GM23338 (cell line): ENCODE measurements around the gene FHIT. TPM values are rescaled to one million over a fixed set of nuclear protein-coding genes. Genes with fewer than 3 reads are reported as not detected.

Experiments used
- ATAC-seq: fragments of 200-7000 bp; cut with Tn5 transposase; 3 replicates; pipeline ENCODE4 v1.9.1; 2020
- DNase-seq: peaks from one replicate; pipeline ENCODE4 v3.0.0-alpha.2; 2015; ENCODE audit warnings: low spot score
- H2AFZ ChIP-seq: fragments of 200-600 bp; sonication (generic); 2 replicates; pipeline ENCODE4 v1.8.0; 2016; ENCODE audit warnings: antibody characterized with exemption, mild to moderate bottlenecking, moderate library complexity
- H3F3A ChIP-seq: fragments of 200-600 bp; sonication (generic); replicated peaks from 2 replicates; pipeline ENCODE4 v1.8.0; 2017; ENCODE audit warnings: antibody characterized with exemption, mixed run types, low read depth
- H3K27ac ChIP-seq: fragments of 200-600 bp; sonication (generic); 2 replicates; pipeline ENCODE4 v1.6.1; 2016; ENCODE audit warnings: low read depth
- H3K27me3 ChIP-seq: fragments of 200-600 bp; sonication (generic); 2 replicates; pipeline ENCODE4 v1.8.0; 2016; ENCODE audit warnings: mild to moderate bottlenecking, mixed run types, moderate library complexity; ENCODE audit not compliant: insufficient read depth
- H3K36me3 ChIP-seq: fragments of 200-600 bp; sonication (generic); 2 replicates; pipeline ENCODE4 v1.8.0; 2016; ENCODE audit warnings: mild to moderate bottlenecking; ENCODE audit not compliant: insufficient read depth
- H3K4me1 ChIP-seq: fragments of 200-600 bp; sonication (generic); 2 replicates; pipeline ENCODE4 v1.8.0; 2016; ENCODE audit warnings: mild to moderate bottlenecking, moderate library complexity; ENCODE audit not compliant: insufficient read depth
- H3K4me2 ChIP-seq: fragments of 200-600 bp; sonication (generic); 2 replicates; pipeline ENCODE4 v1.7.1; 2017; ENCODE audit warnings: mixed run types
- H3K4me3 ChIP-seq: fragments of 200-600 bp; sonication (generic); 2 replicates; pipeline ENCODE4 v1.6.1; 2016; ENCODE audit warnings: mixed run types
- H3K79me2 ChIP-seq: fragments of 200-600 bp; sonication (generic); replicated peaks from 2 replicates; pipeline ENCODE4 v1.8.0; 2017; ENCODE audit warnings: mild to moderate bottlenecking; ENCODE audit not compliant: insufficient read depth
- H3K9me2 ChIP-seq: fragments of 200-600 bp; sonication (generic); 2 replicates; pipeline ENCODE4 v1.8.0; 2017; ENCODE audit not compliant: insufficient read depth
- H4K20me1 ChIP-seq: fragments of 200-600 bp; sonication (generic); replicated peaks from 2 replicates; pipeline ENCODE4 v1.8.0; 2017; ENCODE audit warnings: mild to moderate bottlenecking; ENCODE audit not compliant: insufficient read depth
- H3K27ac Mint-ChIP-seq: 2 replicates; pipeline ENCODE4 v1.8.0; 2020; ENCODE audit warnings: inconsistent platforms, mild to moderate bottlenecking, moderate library complexity, mixed read lengths
- H3K27me3 Mint-ChIP-seq: 3 replicates; pipeline ENCODE4 v1.8.0; 2022; ENCODE audit warnings: low read depth, mild to moderate bottlenecking, moderate library complexity, mixed read lengths, inconsistent platforms; ENCODE audit not compliant: insufficient read depth, poor library complexity
- H3K36me3 Mint-ChIP-seq: 3 replicates; pipeline ENCODE4 v1.8.0; 2021; ENCODE audit warnings: low read depth, mild to moderate bottlenecking, inconsistent platforms, moderate library complexity, mixed read lengths
- H3K4me1 Mint-ChIP-seq: 3 replicates; pipeline ENCODE4 v1.8.0; 2020; ENCODE audit warnings: mild to moderate bottlenecking, inconsistent platforms, mixed read lengths
- H3K4me3 Mint-ChIP-seq: 3 replicates; pipeline ENCODE4 v1.8.0; 2021; ENCODE audit warnings: moderate library complexity, mild to moderate bottlenecking, inconsistent platforms, mixed read lengths
- H3K9me3 Mint-ChIP-seq: 3 replicates; pipeline ENCODE4 v1.8.0; 2020; ENCODE audit warnings: moderate library complexity, mild to moderate bottlenecking, inconsistent platforms, mixed read lengths
- CREB1 ChIP-seq: fragments of 250-450 bp; sonication (Bioruptor Pico); IDR thresholded peaks from 2 replicates; pipeline ENCODE4 v1.5.0; 2020; ENCODE audit warnings: low read depth, mild to moderate bottlenecking, moderate library complexity
- CTCF ChIP-seq, 2 experiments: fragments of 200-600 bp in 1 of 2; sonication (generic) in 1 of 2; conservative IDR thresholded peaks; 2 replicates each; pipeline versions ENCODE4 v1.5.1 to v1.6.1; 2016 to 2017; ENCODE audit warnings: antibody characterized with exemption in 2 of 2, low read depth in 2 of 2, mild to moderate bottlenecking in 2 of 2, moderate library complexity in 1 of 2
- EZH2 ChIP-seq: fragments of 200-600 bp; sonication (generic); IDR thresholded peaks from one replicate; pipeline ENCODE4 v1.8.0; 2017; ENCODE audit warnings: antibody characterized with exemption, mild to moderate bottlenecking, low read depth; ENCODE audit not compliant: unreplicated experiment
- EZH2phosphoT487 ChIP-seq: fragments of 200-600 bp; sonication (generic); IDR thresholded peaks from one replicate; pipeline ENCODE4 v1.8.1; 2018; ENCODE audit warnings: antibody characterized with exemption; ENCODE audit not compliant: unreplicated experiment
- NANOG ChIP-seq: IDR thresholded peaks from 2 replicates; pipeline ENCODE4 v1.6.1; 2016; ENCODE audit warnings: antibody characterized with exemption, borderline replicate concordance
- POLR2AphosphoS5 ChIP-seq: IDR thresholded peaks from 2 replicates; pipeline ENCODE4 v1.6.1; 2016; ENCODE audit warnings: antibody characterized with exemption, low read depth
- ZNF114 ChIP-seq: fragments of 250-450 bp; sonication (Bioruptor Pico); IDR thresholded peaks from 2 replicates; pipeline ENCODE4 v1.5.0; 2020; ENCODE audit warnings: mild to moderate bottlenecking, moderate library complexity
- ZNF462 ChIP-seq: fragments of 250-450 bp; sonication (Bioruptor Pico); IDR thresholded peaks from 2 replicates; pipeline ENCODE4 v1.5.0; 2020; ENCODE audit warnings: mild to moderate bottlenecking, moderate library complexity
- polyA plus RNA-seq: library from polyadenylated mRNA; unstranded; fragments of >200 nt; fragmentation: Nextera tagmentation; extraction: Ambion mirVana; gene quantifications from 2 replicates; pipeline ENCODE4 v1.2.1, GENCODE V29; 2016
- total RNA-seq: library from RNA; depleted of rRNA; stranded (reverse); fragments of >200 nt; shearing (Covaris generic); gene quantifications from 2 replicates; pipeline ENCODE4 v1.2.3, GENCODE V29; 2014
- TF ChIP-seq, protein P1 (sequence below): IDR thresholded peaks from one replicate; pipeline ENCODE4 v1.6.1; 2018; ENCODE audit warnings: antibody characterized with exemption; ENCODE audit not compliant: unreplicated experiment

FHIT gene
- total and polyA plus RNA-seq, 2 experiments from 2014 or later: 3.0 to 8.3 TPM

DNA sequence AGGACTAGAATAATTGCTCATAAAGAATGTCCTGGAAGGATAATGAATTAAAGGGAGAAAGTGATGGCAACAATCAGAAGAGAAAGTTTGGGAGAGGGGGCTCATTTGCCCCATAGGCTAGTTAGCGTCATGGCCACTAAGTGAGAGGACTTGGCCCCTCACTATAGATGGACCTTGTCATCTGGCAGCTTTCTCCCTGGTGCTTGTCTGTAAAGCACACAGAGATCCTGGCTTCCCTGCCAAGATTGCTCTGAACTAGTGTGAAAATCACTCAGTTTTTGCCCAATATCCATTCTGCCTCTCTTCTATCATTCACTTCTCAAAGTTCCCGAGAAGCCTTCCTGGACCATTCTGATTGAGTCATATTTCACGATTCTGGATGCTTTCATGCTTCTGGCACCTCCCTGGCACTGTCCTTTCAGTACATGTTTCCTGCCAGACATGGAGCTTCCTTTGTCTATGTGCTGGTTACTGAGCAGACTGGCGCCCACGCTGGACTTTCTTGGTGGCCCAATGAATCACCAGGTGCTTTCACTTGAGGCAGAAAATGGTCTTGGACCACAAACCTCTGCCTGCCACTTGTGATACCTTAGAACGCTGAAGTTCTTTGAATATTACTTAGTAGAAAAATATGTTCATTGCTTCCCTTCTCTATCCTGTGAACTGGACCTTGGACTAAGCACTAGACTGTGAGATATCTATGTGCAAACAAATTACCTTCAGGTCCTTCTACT lies 1491.8 kb downstream of the FHIT start:
- H3K27ac ChIP-seq: no peak overlapping the region
- no peak overlapping the region for H2AFZ ChIP-seq
- H3F3A ChIP-seq: no peaks in the 10 kb centered on the region
- H3K36me3 ChIP-seq: no peaks in the 10 kb centered on the region
- no peaks in the 10 kb centered on the region for H3K79me2 ChIP-seq
- Mint-ChIP-seq H3K4me1 (peaks cover 29% of the 10 kb centered on the region), H3K4me3 (no peak overlapping the region), H3K27ac (no peak overlapping the region), H3K9me3 (no peaks in the 10 kb centered on the region), H3K36me3 (no peaks in the 10 kb centered on the region), H3K27me3 (no peaks in the 10 kb centered on the region)
- no peak overlapping the region for H3K4me2 ChIP-seq
- H3K27me3 ChIP-seq: no peaks in the 10 kb centered on the region
- H3K4me1 ChIP-seq: peaks cover 12% of the 10 kb centered on the region
- ATAC-seq (no peak), DNase-seq (no peak)
- no peak overlapping the region for H3K4me3 ChIP-seq
- TF ChIP-seq NANOG: no peak
- no peak for TF ChIP-seq CREB1 (CRISPR knock-in tag)
- no peak for TF ChIP-seq EZH2phosphoT487
- no peak for TF ChIP-seq POLR2AphosphoS5
- no peak for TF ChIP-seq ZNF462 (CRISPR knock-in tag)
- TF ChIP-seq ZNF114 (CRISPR knock-in tag): no peak
- no peak for TF ChIP-seq CTCF (conservative IDR thresholded peaks at IDR 0.05; ENCODE audit: low read depth in 2 of 2)
- TF ChIP-seq EZH2: no peak
- TF ChIP-seq, protein P1, sequence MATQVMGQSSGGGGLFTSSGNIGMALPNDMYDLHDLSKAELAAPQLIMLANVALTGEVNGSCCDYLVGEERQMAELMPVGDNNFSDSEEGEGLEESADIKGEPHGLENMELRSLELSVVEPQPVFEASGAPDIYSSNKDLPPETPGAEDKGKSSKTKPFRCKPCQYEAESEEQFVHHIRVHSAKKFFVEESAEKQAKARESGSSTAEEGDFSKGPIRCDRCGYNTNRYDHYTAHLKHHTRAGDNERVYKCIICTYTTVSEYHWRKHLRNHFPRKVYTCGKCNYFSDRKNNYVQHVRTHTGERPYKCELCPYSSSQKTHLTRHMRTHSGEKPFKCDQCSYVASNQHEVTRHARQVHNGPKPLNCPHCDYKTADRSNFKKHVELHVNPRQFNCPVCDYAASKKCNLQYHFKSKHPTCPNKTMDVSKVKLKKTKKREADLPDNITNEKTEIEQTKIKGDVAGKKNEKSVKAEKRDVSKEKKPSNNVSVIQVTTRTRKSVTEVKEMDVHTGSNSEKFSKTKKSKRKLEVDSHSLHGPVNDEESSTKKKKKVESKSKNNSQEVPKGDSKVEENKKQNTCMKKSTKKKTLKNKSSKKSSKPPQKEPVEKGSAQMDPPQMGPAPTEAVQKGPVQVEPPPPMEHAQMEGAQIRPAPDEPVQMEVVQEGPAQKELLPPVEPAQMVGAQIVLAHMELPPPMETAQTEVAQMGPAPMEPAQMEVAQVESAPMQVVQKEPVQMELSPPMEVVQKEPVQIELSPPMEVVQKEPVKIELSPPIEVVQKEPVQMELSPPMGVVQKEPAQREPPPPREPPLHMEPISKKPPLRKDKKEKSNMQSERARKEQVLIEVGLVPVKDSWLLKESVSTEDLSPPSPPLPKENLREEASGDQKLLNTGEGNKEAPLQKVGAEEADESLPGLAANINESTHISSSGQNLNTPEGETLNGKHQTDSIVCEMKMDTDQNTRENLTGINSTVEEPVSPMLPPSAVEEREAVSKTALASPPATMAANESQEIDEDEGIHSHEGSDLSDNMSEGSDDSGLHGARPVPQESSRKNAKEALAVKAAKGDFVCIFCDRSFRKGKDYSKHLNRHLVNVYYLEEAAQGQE: no peak
- no peaks in the 10 kb centered on the region; the same call in 1 of the 2 replicates for H3K9me2 ChIP-seq
- H4K20me1 ChIP-seq: no peaks in the 10 kb centered on the region
